H1 (cell line): Measurements from ENCODE around the gene TMEM154. TPM values are rescaled to one million over a fixed set of nuclear protein-coding genes. Genes with fewer than 3 reads are reported as not detected.

Experiments
- CREB1 ChIP-seq: IDR thresholded peaks from 2 replicates; pipeline ENCODE4 v1.6.1; 2012; ENCODE audit warnings: inconsistent platforms
- CTBP2 ChIP-seq: IDR thresholded peaks from 2 replicates; pipeline ENCODE4 v1.7.0; 2011; ENCODE audit warnings: borderline replicate concordance, mild to moderate bottlenecking, moderate library complexity, mixed read lengths, low read length; ENCODE audit not compliant: insufficient read depth, insufficient read length
- MAFK ChIP-seq: IDR thresholded peaks from 2 replicates; pipeline ENCODE4 v1.6.1; 2012; ENCODE audit warnings: low read depth, mild to moderate bottlenecking, improper control_type of control experiment, low read length
- polyA plus RNA-seq, 7 experiments: library from polyadenylated mRNA; depleted of rRNA in 3 of 7; stranded (reverse) in 5 of 7; unstranded in 2 of 7; fragments of >200 nt in 5 of 7; fragments of 200-250 nt in 2 of 7; gene quantifications; 1 replicate in 5 of 7; 2 replicates in 1 of 7; 4 replicates in 1 of 7; pipeline versions ENCODE4 v1.2.1 to v1.2.3, GENCODE V29; 2011 to 2013; ENCODE audit warnings: missing spikeins in 2 of 7, mixed read lengths in 2 of 7
- total RNA-seq: library from RNA; stranded (reverse); fragmentation: NEBNext Ultra II Directional; extraction: Animal tissue kit (Norgen Biotek cat#: 25700); gene quantifications from 2 replicates; pipeline ENCODE4 v1.2.1, GENCODE V29; 2021
- TF ChIP-seq, protein P1 (sequence below): IDR thresholded peaks from 2 replicates; pipeline ENCODE4 v1.6.1; 2011; ENCODE audit warnings: low read depth, mild to moderate bottlenecking, low read length; ENCODE audit not compliant: insufficient read depth

TMEM154 gene
- total and polyA plus RNA-seq, 2 of the 8 experiments (the other 6 are each of a cell fraction or from before 2014, with no cell fraction given), result 0.33 to 1.2 TPM

GRCh38 chr4:152682143-152682941, 2.5 kb upstream of the TMEM154 start (continued):
- TF ChIP-seq MAFK (no peak), CTBP2 (no peak), CREB1 (no peak)
- TF ChIP-seq, protein P1, sequence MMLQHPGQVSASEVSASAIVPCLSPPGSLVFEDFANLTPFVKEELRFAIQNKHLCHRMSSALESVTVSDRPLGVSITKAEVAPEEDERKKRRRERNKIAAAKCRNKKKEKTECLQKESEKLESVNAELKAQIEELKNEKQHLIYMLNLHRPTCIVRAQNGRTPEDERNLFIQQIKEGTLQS, result no peak
- TF ChIP-seq, all 59 proteins: peak for 0
